HEK293T (cell line): Measurements from ENCODE around the gene EID2B.

Experiments used
- CTCF ChIA-PET: fragments of 350-600 bp; formaldehyde crosslinking; extraction: SDS; loops from one replicate; lab custom pipeline; 2021; ENCODE audit warnings: antibody characterized with exemption, inconsistent platforms; lab: Yijun Ruan, JAX
- POLR2A ChIA-PET: fragments of 350-600 bp; formaldehyde crosslinking; extraction: SDS; loops from one replicate; lab custom pipeline; 2020; ENCODE audit warnings: antibody characterized with exemption, inconsistent platforms; lab: Yijun Ruan, JAX
- DNase-seq: peaks from one replicate; pipeline ENCODE4 v3.0.0; 2012; ENCODE audit warnings: mixed read lengths; ENCODE audit errors: extremely low spot score
- ARNT ChIP-seq: fragments of 450-650 bp; IDR thresholded peaks from 2 replicates; pipeline ENCODE4 v1.6.1; 2017; ENCODE audit warnings: mild to moderate bottlenecking
- BHLHE40 ChIP-seq: fragments of 450-650 bp; IDR thresholded peaks from 2 replicates; pipeline ENCODE4 v1.6.1; 2016; ENCODE audit warnings: mild to moderate bottlenecking, moderate library complexity, borderline replicate concordance
- CTBP1 ChIP-seq: fragments of 450-650 bp; IDR thresholded peaks from 2 replicates; pipeline ENCODE4 v1.6.1; 2016; ENCODE audit warnings: borderline replicate concordance
- ELF4 ChIP-seq: fragments of 450-650 bp; IDR thresholded peaks from 2 replicates; pipeline ENCODE4 v1.6.1; 2017; ENCODE audit warnings: antibody characterized with exemption
- FOXA1 ChIP-seq: fragments of 450-650 bp; IDR thresholded peaks from 2 replicates; pipeline ENCODE4 v1.6.1; 2016; ENCODE audit warnings: mild to moderate bottlenecking
- FOXK2 ChIP-seq: fragments of 450-650 bp; IDR thresholded peaks from 2 replicates; pipeline ENCODE4 v1.6.1; 2016; ENCODE audit warnings: mild to moderate bottlenecking
- FOXM1 ChIP-seq: fragments of 450-650 bp; IDR thresholded peaks from 2 replicates; pipeline ENCODE4 v1.6.1; 2017; ENCODE audit warnings: mild to moderate bottlenecking, borderline replicate concordance
- L3MBTL2 ChIP-seq: fragments of 450-650 bp; conservative IDR thresholded peaks from 2 replicates; pipeline ENCODE4 v1.6.1; 2016; ENCODE audit warnings: mild to moderate bottlenecking
- LEF1 ChIP-seq: fragments of 450-650 bp; IDR thresholded peaks from 2 replicates; pipeline ENCODE4 v1.6.1; 2017; ENCODE audit warnings: mild to moderate bottlenecking, borderline replicate concordance
- NFRKB ChIP-seq: fragments of 450-650 bp; IDR thresholded peaks from 2 replicates; pipeline ENCODE4 v1.6.1; 2016; ENCODE audit warnings: mild to moderate bottlenecking, moderate library complexity
- SP1 ChIP-seq: fragments of 450-650 bp; IDR thresholded peaks from 2 replicates; pipeline ENCODE4 v1.6.1; 2017
- SUZ12 ChIP-seq: fragments of 450-650 bp; IDR thresholded peaks from 2 replicates; pipeline ENCODE4 v1.6.1; 2016; ENCODE audit warnings: mild to moderate bottlenecking
- TARDBP ChIP-seq: fragments of 450-650 bp; IDR thresholded peaks from 2 replicates; pipeline ENCODE4 v1.6.1; 2016
- ZNF384 ChIP-seq: fragments of 450-650 bp; IDR thresholded peaks from 2 replicates; pipeline ENCODE4 v1.6.1; 2016
- TF ChIP-seq, protein P1 (sequence below): fragments of 450-650 bp; IDR thresholded peaks from 2 replicates; pipeline ENCODE4 v1.6.1; 2016

The EID2B gene

DNA sequence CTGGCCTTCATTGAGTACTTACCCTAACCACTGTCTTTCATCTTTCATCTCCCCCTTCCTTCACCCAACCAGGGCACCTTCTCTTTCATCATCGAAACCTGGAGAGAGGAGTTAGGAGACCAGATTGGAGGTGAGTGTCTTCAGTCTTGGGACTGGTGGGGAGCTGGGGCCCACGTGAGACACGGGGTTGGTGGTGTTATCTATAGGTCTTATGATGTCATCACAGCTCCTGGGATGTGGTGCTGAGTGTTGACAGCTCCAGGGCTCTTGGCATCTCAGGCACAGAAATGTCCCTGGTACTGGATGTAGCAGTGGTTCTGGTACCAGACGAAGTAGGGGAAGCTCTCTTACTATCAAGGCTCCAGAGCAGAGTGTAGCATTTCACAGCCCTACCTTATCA, 32.1 kb downstream of the EID2B start:
- POLR2A ChIA-PET = interaction anchor here (1.5 kb wide), 1 partner anchor 65 kb away, joined by 8 read pairs; the partner anchor contains the start of gene RPS16
- no peak for DNase-seq
- CTCF ChIA-PET = interaction anchor here (0.9 kb wide), 1 partner anchor 60 kb away, joined by 3 read pairs; no protein-coding TSS in a partner anchor
- TF ChIP-seq, protein P1, sequence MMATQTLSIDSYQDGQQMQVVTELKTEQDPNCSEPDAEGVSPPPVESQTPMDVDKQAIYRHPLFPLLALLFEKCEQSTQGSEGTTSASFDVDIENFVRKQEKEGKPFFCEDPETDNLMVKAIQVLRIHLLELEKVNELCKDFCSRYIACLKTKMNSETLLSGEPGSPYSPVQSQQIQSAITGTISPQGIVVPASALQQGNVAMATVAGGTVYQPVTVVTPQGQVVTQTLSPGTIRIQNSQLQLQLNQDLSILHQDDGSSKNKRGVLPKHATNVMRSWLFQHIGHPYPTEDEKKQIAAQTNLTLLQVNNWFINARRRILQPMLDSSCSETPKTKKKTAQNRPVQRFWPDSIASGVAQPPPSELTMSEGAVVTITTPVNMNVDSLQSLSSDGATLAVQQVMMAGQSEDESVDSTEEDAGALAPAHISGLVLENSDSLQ = no peak
- no peak for TF ChIP-seq L3MBTL2
- no peak for TF ChIP-seq ARNT
- TF ChIP-seq FOXK2 = no peak
- no peak for TF ChIP-seq SUZ12
- no peak for TF ChIP-seq CTBP1
- TF ChIP-seq ZNF384 = no peak
- TF ChIP-seq FOXM1 = no peak
- no peak for TF ChIP-seq BHLHE40
- no peak for TF ChIP-seq TARDBP
- TF ChIP-seq NFRKB = no peak
- no peak for TF ChIP-seq FOXA1
- no peak for TF ChIP-seq ELF4
- TF ChIP-seq SP1 = no peak

DNA sequence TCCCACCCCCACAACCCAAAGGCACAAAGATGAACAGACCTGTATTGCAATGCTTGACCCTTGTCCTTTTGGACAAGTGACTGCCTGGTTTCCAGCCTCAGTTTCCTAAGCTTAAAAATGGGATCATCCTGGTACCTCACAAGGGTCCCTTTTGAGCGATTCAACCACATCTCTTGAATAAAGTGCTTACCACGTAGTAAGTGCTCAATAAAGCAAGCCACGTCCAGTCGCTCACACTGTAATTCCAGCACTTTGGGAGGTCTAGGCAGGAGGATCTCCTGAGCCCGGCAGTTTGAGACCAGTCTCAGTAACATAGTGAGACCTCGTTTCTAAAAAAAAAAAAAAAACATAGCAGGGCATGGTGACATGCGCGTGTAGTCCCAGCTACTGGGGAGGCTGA, 32.7 kb downstream of the EID2B start:
- DNase-seq = no peak
- ChIA-PET CTCF (interaction anchor here (0.9 kb wide), 1 partner anchor 59 kb away, joined by 3 read pairs; no protein-coding TSS in a partner anchor), POLR2A (interaction anchor here (1.5 to 4.8 kb wide), 2 partner anchors 64 kb away, joined by 8 to 34 read pairs; partner anchors contain the start of gene RPS16)
- no peak for TF ChIP-seq CTBP1
- TF ChIP-seq FOXM1 = no peak
- TF ChIP-seq, protein P1 = no peak
- TF ChIP-seq TARDBP = no peak
- TF ChIP-seq LEF1 = no peak
- no peak for TF ChIP-seq NFRKB
- TF ChIP-seq SUZ12 = no peak
- TF ChIP-seq FOXK2 = no peak

DNA sequence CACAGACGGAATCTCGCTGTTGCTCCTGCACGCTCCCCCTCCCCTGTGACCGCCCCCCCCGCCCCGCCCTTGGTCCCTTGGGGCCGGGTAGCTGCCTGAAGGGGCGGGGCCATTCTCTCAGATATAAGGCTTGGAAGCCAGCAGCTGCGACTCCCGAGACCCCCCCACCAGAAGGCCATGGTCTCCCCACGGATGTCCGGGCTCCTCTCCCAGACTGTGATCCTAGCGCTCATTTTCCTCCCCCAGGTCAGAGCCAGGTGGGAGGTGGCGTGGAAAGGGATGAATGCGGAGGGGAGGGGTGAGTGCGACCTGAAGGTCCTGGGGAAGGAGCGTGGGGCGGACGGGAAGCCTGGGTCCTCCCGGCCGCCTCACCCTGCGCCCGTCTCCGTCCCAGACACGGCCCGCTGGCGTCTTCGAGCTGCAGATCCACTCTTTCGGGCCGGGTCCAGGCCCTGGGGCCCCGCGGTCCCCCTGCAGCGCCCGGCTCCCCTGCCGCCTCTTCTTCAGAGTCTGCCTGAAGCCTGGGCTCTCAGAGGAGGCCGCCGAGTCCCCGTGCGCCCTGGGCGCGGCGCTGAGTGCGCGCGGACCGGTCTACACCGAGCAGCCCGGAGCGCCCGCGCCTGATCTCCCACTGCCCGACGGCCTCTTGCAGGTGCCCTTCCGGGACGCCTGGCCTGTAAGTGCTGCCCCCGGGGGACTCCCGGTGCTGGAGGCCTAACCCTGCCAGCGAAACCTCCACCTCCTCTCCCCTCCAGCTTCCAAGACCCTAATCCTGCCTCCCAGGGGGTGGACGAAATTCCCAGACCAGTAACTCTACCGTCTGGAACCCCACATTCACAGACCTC, 33.6 kb downstream of the EID2B start, which contains the start of gene DLL3:
Gene DLL3 (plus strand): TSS at position 150 of the 845 bp plus-strand sequence. CDS start 28 bp downstream, at position 178.
- POLR2A ChIA-PET = interaction anchor here (1.6 to 4.8 kb wide), 4 partner anchors 18 to 63 kb away, joined by 4 to 34 read pairs (median 8); partner anchors contain the start of genes RPS16 and TIMM50
- TF ChIP-seq ELF4 (no peak), ZNF384 (no peak), ARNT (no peak), NFRKB (no peak), SUZ12 (no peak), SP1 (no peak)

DNA sequence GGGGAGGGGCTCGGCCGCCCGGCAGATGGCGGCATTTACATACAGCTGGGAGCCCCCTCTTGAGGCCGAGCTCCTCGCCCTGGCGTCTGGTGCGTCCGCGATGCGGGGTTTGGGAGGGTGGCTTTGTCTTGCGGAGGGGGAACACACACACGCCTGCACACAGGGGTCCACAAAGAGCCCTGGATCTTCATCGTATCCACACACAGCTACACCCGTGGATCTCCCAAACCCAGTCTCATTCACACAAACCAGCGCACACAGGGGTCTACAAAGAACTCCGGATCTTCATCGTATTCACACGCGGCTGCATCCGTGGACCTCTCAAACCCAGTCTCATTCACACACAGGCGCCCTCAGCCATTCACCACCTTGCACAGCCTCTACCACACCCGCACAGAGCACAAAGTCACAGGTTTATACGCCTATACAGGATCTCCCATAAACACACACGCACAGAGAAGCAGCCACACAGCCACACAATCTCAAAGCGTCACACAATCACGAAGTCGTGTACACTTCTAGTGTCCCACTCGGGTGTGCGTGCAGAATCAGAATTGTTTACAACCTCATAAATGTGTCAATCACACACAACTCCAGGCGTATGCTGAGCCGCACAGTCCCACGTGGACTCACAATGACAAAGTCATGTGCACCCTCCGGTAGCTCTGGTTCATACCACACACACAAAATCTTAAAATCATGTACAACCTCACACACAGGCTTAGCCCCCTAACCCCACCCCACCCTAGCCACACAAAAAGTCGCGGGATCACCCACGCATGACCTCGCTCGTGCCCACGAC, 34.5 kb downstream of the EID2B start:
- ChIA-PET CTCF (interaction anchor here (0.6 to 1.4 kb wide), 6 partner anchors 10 to 269 kb away, joined by 3 to 9 read pairs (median 4); no protein-coding TSS in a partner anchor), POLR2A (interaction anchor here (0.9 to 4.8 kb wide), 7 partner anchors 17 to 63 kb away, joined by 4 to 34 read pairs (median 5); partner anchors contain the start of genes EID2B, RPS16 and TIMM50)
- peak; percentile 64 for DNase-seq
- TF ChIP-seq, protein P1 = peak; percentile 97
- TF ChIP-seq FOXA1 (no peak), BHLHE40 (no peak), NFRKB (no peak), L3MBTL2 (peak; percentile 90), ELF4 (no peak)

More for the DNA sequence above, 33.6 kb downstream of the EID2B start, which contains the start of gene DLL3:
- DNase-seq = no peak
- CTCF ChIA-PET = interaction anchor here (0.6 kb wide), 1 partner anchor 14 kb away, joined by 8 read pairs; no protein-coding TSS in a partner anchor

DNA sequence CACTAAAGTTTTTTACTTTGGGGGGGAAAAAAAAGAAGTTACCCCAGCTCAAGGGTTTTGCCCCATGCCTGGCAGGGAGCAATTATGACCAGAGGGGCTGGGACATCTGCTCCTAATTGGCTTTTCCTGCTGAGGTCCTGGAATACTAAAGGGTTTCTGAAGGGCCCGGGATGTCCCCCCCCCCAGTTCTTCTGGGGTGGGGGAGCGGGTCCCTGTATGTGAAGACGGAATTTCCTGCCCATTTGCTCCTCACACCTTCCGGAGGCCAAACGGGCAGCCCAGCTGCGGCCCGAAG, 35.0 kb downstream of the EID2B start:
- ChIA-PET POLR2A (interaction anchor here (0.9 to 4.8 kb wide), 7 partner anchors 17 to 62 kb away, joined by 4 to 34 read pairs (median 5); partner anchors contain the start of genes EID2B, RPS16 and TIMM50), CTCF (interaction anchor here (0.6 to 1.4 kb wide), 6 partner anchors 10 to 270 kb away, joined by 3 to 9 read pairs (median 4); no protein-coding TSS in a partner anchor)
- no peak for DNase-seq
- TF ChIP-seq BHLHE40 = no peak
- TF ChIP-seq, protein P1 = no peak
